Stimulated activated CD4-positive, alpha-beta T cell treated with anti-CD3 and anti-CD28 coated beads, Interleukin-15, amount 100 ng/mL, for 48 hours (primary cell): ENCODE measurements around the gene NR2C2AP.
A peak's percentile ranks its signal among the peaks of the same experiment; 100 is the strongest.
"Not testable (repeated sequence)": the region's sequence is repeated elsewhere in the genome, so short reads cannot be mapped to it uniquely, and the experiment has no call there.

Source experiments
- DNase-seq, 2 donors: peaks; one replicate each; pipeline ENCODE4 v3.0.0-alpha.2; 2020; ENCODE audit warnings: low read depth in 2 of 2

The NR2C2AP gene, protein sequence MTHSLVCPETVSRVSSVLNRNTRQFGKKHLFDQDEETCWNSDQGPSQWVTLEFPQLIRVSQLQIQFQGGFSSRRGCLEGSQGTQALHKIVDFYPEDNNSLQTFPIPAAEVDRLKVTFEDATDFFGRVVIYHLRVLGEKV

DNA sequence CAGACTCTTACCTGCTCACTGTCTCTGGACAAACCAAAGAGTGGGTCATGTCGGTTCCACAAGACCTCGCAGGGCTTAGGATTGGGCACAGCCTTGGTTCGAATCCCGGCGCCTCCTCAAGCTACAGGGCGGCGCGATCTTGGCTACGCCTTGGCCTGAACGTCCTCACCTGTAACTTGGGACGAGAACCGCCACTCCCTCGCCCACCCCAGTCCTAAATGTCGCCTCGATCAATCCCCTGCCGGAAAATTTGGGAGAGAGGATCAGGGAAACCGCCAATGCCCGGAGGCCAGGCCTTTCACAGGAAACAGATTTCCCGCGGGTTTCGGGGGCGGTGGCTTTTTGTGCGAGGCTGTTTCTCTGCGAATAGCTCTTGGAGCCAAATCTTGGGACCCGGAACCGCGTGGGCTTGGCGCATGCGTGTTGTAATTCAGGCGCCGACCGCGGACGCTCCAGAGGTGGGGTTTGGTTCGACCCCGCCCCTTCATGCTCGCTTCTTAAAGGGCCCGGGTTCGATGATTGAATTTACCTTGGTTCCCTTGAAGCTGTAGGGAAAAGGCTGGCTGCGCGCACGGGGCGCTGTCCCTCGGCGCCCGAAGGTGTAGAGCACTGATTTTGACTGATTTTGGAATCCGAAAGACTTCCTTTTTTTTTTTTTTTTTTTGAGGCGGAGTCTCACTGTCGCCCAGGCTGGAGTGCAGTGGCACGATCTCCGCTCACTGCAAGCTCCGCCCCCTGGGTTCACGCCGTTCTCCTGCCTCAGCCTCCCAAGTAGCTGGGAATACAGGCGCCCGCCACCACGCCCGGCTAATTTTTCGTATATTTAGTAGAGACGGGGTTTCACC lies at the start of gene NR2C2AP:
NR2C2AP (minus strand) TSS at position 403 of the 845 bp plus-strand sequence; CDS start at position 49, 354 bp downstream.
- DNase-seq, result peak; percentile 86 to 93

DNA sequence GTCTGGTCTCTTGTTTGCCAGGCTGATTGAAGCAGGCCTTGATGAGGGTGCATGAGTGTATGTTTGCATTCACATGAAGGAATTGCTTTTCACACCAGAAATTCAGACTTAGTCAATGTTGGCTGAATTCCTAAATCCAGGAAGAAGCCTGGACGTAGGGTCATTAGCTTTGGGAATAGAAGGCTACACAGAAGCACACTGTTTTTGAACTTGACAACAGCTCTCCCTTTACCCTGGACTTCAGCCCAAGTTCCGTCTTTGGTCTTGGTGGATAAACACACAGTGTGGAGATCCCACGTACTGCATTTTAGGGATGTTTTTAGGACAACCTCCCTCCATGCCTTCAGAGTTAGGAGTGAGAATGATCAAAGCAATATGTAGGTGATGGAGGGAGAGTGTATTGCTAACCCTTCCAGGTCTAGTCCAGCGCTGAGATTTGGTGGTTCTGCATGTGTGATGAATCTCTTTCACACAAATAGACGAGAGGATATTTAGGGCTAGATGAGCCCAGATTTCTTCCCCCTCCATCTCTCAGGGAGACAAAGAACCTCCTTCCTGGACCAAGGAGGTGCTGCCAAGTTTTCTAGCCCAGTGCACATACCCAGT lies 47.1 kb upstream of the NR2C2AP start:
- no peak for DNase-seq

DNA sequence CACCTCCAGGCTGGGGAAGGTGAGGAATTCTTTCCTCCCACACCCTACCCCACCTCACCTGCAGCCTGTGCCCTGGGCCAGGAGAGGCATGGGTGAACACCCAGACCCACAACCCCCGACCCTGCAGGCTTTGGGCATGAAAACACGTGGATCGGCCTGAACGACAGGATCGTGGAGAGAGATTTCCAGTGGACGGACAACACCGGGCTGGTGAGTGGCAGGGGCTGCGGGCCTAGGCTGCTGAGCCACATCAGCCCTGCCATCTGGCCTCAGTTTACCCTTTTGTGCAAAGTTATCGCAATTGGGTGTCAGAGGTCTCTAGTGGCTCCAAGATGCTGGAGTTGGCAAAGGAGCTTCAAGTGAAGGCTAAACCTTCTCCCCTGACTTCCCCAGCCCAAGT lies 37.3 kb upstream of the NR2C2AP start:
- no peak for DNase-seq

DNA sequence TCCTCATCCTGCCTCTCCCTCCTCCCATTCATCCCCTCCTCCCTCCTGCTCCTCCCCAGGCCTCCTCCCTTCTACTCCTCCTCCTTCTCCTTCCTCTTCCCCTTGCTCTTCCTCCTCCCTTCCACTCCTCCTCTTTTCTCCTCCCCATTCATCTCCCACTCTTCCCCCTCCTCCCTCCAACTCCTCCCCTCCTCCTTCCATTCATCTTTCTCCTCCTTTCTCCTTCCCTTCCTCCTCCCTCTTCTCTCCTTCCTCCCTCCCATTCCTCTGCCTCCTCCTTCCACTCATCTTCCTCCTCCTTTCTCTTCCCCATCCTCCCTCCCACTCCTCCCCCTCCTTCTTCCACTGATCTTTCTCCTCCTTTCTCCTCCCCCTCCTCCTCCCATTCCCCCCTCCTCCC lies 36.5 kb upstream of the NR2C2AP start:
- DNase-seq, result no peak

DNA sequence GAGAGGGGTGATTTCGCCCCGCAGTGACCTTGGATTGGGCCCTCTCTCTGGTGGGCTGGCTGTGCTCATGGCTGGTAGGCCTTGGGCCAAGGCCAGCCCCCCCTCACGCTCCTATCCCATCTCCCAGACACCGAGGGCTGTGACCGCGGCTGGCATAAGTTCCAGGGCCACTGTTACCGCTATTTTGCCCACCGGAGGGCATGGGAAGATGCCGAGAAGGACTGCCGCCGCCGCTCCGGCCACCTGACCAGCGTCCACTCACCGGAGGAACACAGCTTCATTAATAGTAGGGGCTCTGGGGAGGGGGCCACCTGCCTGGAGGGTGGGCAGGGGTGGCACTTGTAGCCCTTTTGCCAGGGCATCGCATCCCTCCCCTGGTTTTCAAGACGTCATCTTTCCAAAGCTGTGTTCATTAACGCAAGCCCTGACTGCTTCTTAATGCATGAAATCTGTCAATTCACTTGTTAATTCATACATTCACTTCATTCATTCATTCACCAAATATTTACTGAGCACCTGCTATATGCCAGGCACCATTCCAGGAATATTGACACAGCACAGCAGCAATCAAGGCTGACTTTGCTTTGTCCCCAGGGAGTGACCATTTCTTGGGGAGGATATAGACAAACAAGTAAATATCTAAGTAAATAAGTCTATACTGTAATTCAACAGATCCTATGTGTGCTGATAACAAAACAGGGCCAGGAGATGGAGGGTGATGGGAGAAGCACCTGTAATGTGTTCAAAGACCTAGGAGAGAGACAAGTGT lies 35.1 kb upstream of the NR2C2AP start:
- DNase-seq, result no peak

DNA sequence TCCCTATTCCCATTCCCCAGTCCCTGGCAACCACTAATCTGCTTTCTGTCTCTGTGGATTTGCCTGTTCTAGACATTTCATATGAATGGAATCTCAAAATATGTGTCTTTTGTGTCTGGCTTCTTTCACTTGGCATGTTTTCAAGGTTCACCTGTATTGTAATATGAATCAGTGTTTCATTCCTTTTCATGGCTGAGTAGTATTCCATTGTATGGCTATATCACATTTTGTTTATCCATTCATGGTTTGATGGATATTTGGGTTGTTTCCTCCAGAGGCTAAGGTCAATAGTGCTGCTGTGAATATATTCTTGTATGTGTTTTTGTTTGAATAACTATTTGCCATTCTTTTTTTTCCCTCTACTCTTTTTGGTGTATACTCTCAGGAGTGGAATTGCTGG lies 33.0 kb upstream of the NR2C2AP start:
- DNase-seq, result no peak

DNA sequence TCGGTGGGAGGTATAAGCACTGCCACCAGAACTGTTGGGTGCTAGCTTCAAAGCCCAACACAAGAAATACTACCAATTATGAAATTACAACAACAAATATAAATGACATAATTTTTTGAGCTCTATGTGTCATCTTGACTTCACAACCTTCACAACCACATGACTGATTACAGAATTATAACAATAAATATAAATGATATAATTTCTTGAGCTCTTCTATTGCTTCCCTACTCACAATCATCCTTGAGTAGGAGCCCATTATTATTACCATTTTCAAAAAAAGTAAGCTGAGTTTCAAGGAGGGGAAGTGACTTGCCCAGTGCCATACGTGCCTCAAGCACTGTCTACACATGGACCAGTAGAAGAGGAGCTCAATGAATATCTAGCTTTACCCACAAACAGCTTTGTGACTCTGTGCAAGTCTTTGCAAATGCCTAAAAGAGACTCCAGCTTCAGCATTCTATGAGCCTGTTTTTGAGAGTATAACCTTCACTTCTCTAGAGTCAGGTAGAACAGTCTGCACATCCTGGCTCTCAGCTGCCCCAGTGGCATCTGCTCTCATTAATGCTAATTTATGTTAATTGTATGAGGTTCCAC lies 31.1 kb upstream of the NR2C2AP start:
- DNase-seq, result no peak

DNA sequence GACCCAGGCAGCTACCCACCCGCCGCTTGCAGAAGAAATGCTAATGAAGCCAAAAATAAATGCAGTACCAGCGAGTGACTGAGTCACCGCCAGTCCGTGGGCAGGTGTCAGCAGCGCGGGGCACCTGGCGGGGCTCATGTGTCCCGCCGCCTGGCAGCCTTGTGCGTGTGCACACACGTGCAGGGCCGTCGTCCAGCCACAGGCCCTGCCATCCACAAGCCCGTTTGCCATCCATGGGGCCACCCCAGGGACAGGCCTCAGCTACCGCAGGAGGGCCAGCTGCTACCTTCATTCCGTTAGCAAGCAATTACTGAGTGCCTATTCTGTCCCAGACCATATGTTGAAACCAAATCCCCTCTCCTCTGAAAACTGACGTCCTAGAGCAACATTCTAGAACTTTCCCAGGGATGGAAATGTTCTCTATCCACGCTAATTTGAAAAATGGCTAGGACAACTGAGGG lies 29.1 kb upstream of the NR2C2AP start:
- no peak for DNase-seq

DNA sequence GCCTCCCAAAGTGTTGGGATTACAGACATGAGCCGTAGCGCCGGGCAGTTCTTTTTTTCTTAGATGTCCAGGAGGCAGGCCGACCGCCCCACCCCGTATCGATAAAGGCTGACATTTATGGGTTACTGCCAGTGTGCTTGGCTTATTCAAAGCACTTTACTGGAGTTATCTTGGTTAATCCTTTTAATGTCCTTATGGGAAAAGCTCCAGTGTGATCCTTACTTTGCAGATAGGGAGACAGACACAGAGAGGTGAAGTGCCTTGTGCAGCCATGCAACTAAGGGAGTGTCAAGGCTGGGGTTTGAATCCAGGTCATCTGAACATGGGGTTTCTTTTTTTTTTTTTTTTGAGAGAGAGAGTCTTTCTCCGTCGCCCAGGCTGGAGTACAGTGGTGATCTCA lies 27.8 kb upstream of the NR2C2AP start:
- DNase-seq, result no peak

DNA sequence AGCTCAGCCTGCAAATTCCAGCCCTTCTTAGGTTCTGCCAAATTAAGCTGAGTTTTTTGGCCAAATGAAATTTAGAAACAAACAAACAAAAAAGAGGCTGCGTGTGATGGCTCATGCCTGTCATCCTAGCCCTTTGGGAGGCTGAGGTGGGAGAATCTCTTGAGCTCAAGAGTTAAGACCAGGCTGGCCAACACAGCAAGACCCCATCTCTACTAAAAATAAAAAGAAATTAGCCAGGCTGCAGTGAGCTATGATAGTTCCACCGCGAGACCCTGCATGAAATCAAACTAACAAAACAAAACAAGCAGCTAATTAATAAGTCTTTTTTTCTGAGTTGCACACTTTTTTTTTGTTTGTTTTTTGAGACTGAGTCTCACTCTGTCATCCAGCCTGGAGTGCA lies 26.5 kb upstream of the NR2C2AP start:
- no peak for DNase-seq

DNA sequence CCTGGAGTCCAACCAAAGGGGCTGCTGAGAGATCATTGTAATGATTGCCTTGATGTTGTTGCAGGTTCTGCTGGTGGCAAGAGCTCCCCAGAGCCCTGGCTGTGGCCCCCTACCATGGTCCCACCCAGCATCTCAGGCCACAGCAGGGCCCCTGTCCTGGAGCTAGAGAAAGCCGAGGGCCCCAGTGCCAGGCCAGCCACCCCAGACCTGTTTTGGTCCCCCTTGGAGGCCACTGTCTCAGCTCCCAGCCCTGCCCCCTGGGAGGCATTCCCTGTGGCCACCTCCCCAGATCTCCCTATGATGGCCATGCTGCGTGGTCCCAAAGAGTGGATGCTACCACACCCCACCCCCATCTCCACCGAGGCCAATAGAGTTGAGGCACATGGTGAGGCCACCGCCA lies 24.0 kb upstream of the NR2C2AP start:
- DNase-seq, result no peak

DNA sequence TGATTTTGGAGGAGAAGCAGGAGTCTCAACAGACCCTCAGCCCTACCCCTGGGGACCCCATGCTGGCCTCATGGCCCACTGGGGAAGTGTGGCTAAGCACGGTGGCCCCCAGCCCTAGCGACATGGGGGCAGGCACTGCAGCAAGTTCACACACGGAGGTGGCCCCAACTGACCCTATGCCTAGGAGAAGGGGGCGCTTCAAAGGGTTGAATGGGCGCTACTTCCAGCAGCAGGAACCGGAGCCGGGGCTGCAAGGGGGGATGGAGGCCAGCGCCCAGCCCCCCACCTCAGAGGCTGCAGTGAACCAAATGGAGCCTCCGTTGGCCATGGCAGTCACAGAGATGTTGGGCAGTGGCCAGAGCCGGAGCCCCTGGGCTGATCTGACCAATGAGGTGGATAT lies 23.4 kb upstream of the NR2C2AP start:
- no peak for DNase-seq

DNA sequence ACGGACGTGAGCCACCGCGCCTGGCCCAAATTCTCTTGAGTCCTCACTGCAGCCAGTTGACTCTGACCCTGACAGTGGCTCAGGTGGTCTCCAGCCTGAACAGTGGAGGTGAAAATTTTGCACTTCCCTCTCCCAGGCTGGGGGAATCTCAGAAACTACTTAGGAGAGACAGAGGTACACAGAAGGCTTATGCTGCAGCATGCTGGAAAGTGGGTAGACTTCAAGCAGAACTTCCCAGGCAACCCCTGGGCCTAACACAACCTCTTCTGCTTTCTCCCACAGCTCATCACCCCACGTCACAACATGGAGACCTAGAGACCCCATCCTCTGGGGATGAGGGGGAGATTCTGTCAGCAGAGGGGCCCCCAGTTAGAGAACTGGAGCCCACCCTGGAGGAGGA lies 23.0 kb upstream of the NR2C2AP start:
- DNase-seq, result no peak

DNA sequence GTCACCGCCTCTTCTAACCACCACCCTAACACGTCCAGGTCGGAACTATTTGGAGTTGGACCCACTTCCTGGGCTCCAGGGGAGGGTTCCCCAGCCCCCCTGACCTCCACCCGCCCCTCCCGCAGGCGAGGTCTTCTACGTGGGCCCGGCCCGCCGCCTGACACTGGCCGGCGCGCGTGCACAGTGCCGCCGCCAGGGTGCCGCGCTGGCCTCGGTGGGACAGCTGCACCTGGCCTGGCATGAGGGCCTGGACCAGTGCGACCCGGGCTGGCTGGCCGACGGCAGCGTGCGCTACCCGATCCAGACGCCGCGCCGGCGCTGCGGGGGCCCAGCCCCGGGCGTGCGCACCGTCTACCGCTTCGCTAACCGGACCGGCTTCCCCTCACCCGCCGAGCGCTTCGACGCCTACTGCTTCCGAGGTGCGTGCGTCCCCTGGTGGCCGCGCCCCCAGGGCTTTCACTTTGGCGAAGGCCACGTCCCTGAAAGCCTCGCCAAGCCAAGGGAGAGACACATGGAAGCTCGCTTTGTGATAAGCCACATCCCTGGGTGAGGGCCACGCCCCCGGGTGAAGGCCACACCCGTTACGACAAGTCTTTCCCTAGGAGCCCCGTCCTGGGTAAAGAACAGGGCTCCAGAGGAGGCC lies 21.8 kb upstream of the NR2C2AP start:
- peak; percentile 36 to 68 for DNase-seq

DNA sequence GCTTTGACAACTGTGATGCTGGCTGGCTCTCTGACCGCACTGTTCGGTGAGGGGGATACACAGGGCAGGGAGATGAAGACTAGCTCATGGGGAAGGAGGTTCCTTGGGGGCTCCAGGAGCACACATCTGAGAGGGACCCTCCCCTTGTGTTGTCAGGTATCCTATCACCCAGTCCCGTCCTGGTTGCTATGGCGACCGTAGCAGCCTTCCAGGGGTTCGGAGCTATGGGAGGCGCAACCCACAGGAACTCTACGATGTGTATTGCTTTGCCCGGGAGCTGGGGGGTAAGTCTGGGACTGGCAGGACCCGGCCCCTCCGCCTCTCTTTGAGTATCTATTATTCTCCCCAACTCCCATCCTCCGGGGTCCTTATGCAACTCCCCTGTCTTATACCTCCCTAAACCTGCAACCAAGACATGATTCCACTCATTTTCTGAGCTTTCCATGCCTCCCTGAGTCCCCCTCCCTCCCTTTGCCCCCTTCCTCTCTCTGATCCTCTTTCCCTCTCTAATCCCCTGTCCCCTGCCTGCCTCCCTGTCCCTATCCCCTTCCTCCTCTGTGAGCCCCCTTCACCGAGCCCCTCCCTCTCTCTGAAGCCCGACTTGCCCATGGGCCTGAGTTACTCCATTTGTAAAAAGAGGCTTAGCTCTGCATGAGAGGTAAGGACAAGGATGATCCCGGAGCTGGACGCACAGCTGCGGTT lies 21.1 kb upstream of the NR2C2AP start:
- DNase-seq, result no peak

DNA sequence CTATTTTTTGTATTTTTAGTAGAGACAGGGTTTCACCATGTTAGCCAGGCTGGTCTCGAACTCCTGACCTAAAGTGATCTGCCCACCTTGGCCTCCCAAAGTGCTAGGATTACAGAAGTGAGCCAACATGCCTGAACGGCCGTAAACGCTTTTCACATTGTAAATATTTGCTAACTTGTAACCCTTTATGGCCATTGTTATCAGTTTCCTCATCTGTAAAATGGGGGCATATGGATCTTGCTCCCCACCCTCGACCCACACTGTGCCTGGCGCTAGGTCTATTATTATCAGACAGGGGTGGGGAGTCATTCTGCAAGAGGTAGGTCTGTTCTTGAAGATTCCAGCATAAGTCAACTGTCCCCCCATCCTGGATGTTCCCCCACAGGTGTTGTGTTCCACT lies 20.4 kb upstream of the NR2C2AP start:
- DNase-seq, result no peak

DNA sequence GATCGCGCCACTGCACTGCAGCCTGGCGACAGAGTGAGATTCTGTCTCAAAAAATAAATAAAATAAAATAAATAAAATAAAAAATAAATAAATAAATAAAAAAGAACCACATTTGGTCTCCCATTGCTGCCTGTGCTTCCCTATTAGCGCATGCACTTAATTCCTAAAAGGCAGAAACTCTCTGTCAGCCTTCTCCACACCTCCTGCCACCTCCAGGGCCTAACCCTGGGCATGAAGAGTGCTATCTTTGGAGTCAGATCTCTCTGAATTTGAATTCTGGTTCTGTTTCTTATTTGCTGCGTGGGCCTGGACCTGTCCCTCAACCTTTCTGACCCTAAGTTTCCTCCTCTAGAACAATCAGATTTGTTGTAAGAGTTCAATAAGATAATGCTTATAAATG lies 19.8 kb upstream of the NR2C2AP start:
- DNase-seq, result no peak

DNA sequence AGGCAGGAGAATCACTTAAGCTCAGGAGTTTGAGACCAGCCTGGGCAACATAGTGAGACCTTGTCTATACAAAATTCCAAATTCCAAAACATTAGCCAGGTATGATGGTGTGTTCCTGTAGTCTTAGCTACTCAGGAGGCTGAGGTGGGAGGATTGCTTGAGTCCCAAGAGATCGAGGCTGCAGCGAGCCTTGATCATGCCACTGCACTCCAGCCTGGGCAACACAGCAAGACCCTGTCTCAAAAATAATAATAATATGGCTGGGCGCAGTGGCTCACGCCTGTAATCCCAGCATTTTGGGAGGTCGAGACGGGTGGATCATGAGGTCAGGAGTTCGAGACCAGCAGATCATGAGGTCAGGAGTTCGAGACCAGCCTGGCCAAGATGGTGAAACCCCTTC lies 17.8 kb upstream of the NR2C2AP start:
- not testable (repeated sequence) for DNase-seq

DNA sequence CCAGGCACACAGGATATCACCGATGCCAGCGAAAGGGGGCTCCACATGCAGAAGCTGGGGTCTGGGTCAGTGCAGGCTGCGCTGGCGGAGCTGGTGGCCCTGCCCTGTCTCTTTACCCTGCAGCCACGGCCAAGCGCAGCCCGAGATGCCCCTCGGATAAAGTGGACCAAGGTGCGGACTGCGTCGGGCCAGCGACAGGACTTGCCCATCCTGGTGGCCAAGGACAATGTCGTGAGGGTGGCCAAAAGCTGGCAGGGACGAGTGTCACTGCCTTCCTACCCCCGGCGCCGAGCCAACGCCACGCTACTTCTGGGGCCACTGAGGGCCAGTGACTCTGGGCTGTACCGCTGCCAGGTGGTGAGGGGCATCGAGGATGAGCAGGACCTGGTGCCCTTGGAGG lies 15.7 kb upstream of the NR2C2AP start:
- no peak for DNase-seq

DNA sequence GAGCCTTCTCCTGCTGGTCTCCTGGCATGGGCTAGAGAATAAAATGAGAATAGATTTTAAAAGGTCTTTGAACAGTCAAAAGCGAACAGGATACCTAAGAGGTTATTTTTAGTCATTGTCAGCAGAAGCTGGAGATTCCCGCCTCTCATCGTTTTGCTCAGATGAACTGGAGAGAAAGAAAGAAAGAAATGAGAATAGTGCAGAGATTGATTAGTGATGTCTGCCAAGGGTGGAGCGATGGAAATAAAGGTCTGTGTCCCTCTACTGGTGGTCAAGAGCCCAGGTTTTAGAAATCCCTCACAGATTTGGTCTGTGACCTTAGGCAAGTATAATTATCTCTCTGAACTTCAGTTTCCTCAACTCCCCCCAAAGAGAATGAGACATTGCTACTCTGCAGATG lies 13.9 kb upstream of the NR2C2AP start:
- no peak for DNase-seq

DNA sequence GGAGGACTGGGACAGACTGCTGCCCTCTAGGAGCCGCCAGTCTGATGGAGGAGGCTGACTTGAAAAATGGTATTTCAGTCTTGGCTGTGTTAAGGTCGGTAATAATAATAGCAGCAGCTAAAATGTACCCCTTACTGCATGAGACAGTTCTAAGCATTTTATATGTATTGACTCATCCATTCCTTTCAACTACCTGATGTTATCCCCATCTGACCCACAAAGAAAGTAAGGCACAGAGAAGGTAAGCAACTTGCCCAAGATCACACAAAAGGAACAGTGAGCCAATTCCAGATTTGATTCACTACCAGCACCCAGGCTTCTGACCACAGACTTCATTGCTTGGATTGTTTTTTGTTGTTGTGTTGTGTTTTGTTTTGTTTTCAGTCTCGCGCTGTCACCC lies 12.6 kb upstream of the NR2C2AP start:
- DNase-seq, result no peak
